T-helper 17 cell (primary cell): Measurements from ENCODE around the gene ADAMTSL1. TPM values are rescaled to one million over a fixed set of nuclear protein-coding genes. Genes with fewer than 3 reads are reported as not detected.

Experiments
- ATAC-seq: fragments of 150-1000 bp; cut with Tn5 transposase; 2 replicates; pipeline ENCODE4 v1.10.0; 2021; ENCODE audit warnings: mild to moderate bottlenecking, moderate library complexity
- DNase-seq, 3 donors: peaks; one replicate each; pipeline versions ENCODE4 v3.0.0 to v3.0.0-alpha.2; 2020 to 2021
- H3K9me3 ChIP-seq: one replicate; pipeline ENCODE4 v1.7.0; 2013; ENCODE audit warnings: low read length, mild to moderate bottlenecking; ENCODE audit not compliant: control insufficient read depth, poor library complexity, severe bottlenecking
- H3K27ac Mint-ChIP-seq: one replicate; pipeline ENCODE4 v1.8.0; 2022; ENCODE audit warnings: mild to moderate bottlenecking, moderate library complexity, mixed read lengths
- H3K27me3 Mint-ChIP-seq: one replicate; pipeline ENCODE4 v1.8.0; 2022; ENCODE audit warnings: mixed read lengths
- H3K36me3 Mint-ChIP-seq: one replicate; pipeline ENCODE4 v1.8.0; 2022; ENCODE audit warnings: low read depth, mixed read lengths
- H3K4me1 Mint-ChIP-seq: one replicate; pipeline ENCODE4 v1.8.0; 2022; ENCODE audit warnings: mild to moderate bottlenecking, mixed read lengths
- H3K4me3 Mint-ChIP-seq: one replicate; pipeline ENCODE4 v1.8.0; 2022; ENCODE audit warnings: mild to moderate bottlenecking, moderate library complexity, mixed read lengths
- total RNA-seq, 4 donors: library from RNA in 2 of 4; stranded (reverse) in 2 of 4; gene quantifications; one replicate each; pipeline ENCODE4 v1.2.3 and lab custom pipeline; 2022 to 2026

Gene ADAMTSL1
- total RNA-seq, 2 donors from 2014 or later, result not detected

GRCh38 chr9:18616976-18617375, 143.0 kb downstream of the ADAMTSL1 start:
- no peak overlapping the region for H3K4me3 Mint-ChIP-seq
- H3K27me3 Mint-ChIP-seq, result no peaks in the 10 kb centered on the region
- peaks cover 2% of the 10 kb centered on the region for H3K9me3 ChIP-seq
- no peaks in the 10 kb centered on the region for H3K36me3 Mint-ChIP-seq
- no peaks in the 10 kb centered on the region for H3K4me1 Mint-ChIP-seq
- DNase-seq (no peak), ATAC-seq (no peak)
- no peak overlapping the region for H3K27ac Mint-ChIP-seq

DNA sequence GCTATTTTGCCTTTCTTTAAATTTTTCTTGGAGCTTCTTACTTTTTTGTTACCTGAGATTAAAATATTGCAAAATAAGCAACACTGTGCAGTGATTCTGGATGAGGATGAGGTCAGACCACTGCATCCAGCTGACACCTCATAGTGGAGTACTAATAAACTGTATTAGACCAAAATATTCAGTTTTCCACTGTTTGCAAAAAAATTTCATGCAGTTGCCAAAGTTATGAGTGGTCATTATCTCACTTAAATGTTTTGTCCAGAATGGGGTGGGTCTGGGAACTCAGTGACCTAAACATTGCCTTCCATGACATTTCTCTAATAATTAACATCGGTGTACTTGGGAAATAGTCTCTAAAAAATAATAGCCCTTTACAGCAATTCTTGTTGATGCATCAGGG, 143.8 kb downstream of the ADAMTSL1 start:
- DNase-seq, result no peak
- ATAC-seq, result no peak
- no peaks in the 10 kb centered on the region for H3K4me1 Mint-ChIP-seq
- H3K9me3 ChIP-seq, result peaks cover 2% of the 10 kb centered on the region
- H3K4me3 Mint-ChIP-seq, result no peak overlapping the region
- H3K27me3 Mint-ChIP-seq, result no peaks in the 10 kb centered on the region
- H3K27ac Mint-ChIP-seq, result no peak overlapping the region
- no peaks in the 10 kb centered on the region for H3K36me3 Mint-ChIP-seq

- no peak for ATAC-seq
- H3K9me3 ChIP-seq, result peaks cover 2% of the 10 kb centered on the region
- no peak for DNase-seq
- Mint-ChIP-seq H3K4me1 (no peaks in the 10 kb centered on the region), H3K27me3 (no peaks in the 10 kb centered on the region), H3K27ac (no peak overlapping the region), H3K36me3 (no peaks in the 10 kb centered on the region), H3K4me3 (no peak overlapping the region)
Observed at GRCh38 chr9:18618862-18619261, 144.9 kb downstream of the ADAMTSL1 start.

DNA sequence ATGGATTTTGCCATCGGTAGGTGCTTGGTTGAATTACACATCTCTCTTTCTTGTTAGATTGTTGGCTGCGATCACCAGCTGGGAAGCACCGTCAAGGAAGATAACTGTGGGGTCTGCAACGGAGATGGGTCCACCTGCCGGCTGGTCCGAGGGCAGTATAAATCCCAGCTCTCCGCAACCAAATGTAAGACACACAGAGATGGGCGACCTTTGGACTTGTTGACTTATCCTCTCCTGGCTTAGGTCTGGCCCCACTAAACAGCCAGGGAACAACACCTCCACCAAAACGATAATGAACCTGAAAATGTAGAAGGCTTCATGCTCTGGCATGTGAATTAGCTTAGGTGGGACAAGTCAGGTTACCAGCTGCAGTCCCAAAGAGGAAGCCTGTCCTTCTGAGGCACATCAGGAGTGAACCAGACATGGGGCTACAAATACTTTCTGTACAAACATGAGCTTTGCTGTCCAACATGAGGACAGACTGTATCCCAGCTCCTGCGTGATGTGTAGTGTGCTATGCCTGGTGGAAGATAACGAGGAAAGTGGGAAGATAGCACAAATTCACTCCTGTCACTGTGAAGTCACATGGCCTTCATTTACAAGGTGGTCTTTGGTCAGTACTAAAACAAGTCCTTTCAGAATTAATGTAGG, 148.4 kb downstream of the ADAMTSL1 start:
- H3K36me3 Mint-ChIP-seq, result no peaks in the 10 kb centered on the region
- no peak overlapping the region for H3K27ac Mint-ChIP-seq
- no peaks in the 10 kb centered on the region for H3K4me1 Mint-ChIP-seq
- ATAC-seq (no peak), DNase-seq (no peak)
- no peak overlapping the region for H3K4me3 Mint-ChIP-seq
- H3K27me3 Mint-ChIP-seq, result no peaks in the 10 kb centered on the region
- no peaks in the 10 kb centered on the region for H3K9me3 ChIP-seq

GRCh38 chr9:18623221-18624079, 149.5 kb downstream of the ADAMTSL1 start:
- H3K9me3 ChIP-seq, result no peaks in the 10 kb centered on the region
- no peak for DNase-seq
- no peaks in the 10 kb centered on the region for H3K27me3 Mint-ChIP-seq
- ATAC-seq, result no peak
- no peak overlapping the region for H3K27ac Mint-ChIP-seq
- H3K4me3 Mint-ChIP-seq, result no peak overlapping the region
- no peaks in the 10 kb centered on the region for H3K4me1 Mint-ChIP-seq
- no peaks in the 10 kb centered on the region for H3K36me3 Mint-ChIP-seq

DNA sequence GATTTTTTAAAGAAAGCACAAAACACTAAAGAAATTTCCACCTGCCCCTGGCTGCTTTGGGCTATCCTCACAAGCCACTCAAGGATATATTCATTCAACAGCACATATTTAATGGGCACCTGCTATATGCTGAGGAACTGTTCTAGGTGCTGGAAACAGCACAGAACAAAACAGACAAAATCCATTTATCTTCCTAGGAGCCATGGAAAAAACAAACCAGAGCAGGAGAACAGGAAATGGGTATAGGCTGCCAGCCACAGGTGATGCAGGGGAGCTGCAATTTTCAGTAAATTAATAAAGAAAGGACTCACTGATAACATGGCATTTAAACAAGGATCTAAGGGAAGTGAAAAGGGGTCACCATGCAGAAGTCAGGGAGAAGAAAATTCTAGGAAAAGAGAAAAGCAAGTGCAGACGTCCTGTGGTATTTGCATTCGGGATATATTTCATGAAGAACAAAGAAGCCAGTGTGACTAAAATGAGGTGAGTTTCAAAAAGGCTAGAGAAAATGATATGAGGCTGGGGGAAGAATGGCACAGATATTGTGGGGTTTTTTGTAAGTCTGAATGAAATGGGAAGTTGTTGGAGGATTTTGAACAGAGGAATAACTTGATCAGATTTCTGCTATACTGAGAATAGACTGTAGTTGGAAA, 152.2 kb downstream of the ADAMTSL1 start:
- no peak for DNase-seq
- Mint-ChIP-seq H3K27ac (no peak overlapping the region), H3K4me3 (no peak overlapping the region), H3K36me3 (no peaks in the 10 kb centered on the region), H3K4me1 (no peaks in the 10 kb centered on the region), H3K27me3 (no peaks in the 10 kb centered on the region)
- no peaks in the 10 kb centered on the region for H3K9me3 ChIP-seq
- ATAC-seq, result no peak

DNA sequence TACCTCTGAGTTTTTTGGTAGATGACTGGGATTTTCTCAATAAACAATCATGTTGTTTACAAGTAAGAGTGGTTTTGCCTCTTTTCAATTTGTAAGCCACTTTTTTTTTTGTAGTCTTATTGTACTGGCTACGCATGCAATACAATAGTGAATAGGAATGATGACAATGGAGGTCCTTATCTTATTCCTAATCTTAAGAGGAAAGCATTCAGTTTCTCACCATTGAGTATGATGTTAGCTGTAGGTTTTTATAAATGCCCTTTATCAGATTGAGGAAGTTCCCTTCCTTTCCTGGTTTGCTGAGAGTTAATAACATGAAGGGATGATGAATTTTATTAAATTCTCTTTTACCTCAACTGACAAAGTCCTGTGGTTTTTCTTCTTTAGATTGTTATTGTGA, 155.2 kb downstream of the ADAMTSL1 start:
- DNase-seq (no peak), ATAC-seq (no peak)
- no peaks in the 10 kb centered on the region for H3K4me1 Mint-ChIP-seq
- no peaks in the 10 kb centered on the region for H3K36me3 Mint-ChIP-seq
- no peaks in the 10 kb centered on the region for H3K9me3 ChIP-seq
- no peak overlapping the region for H3K27ac Mint-ChIP-seq
- no peak overlapping the region for H3K4me3 Mint-ChIP-seq
- H3K27me3 Mint-ChIP-seq, result no peaks in the 10 kb centered on the region

DNA sequence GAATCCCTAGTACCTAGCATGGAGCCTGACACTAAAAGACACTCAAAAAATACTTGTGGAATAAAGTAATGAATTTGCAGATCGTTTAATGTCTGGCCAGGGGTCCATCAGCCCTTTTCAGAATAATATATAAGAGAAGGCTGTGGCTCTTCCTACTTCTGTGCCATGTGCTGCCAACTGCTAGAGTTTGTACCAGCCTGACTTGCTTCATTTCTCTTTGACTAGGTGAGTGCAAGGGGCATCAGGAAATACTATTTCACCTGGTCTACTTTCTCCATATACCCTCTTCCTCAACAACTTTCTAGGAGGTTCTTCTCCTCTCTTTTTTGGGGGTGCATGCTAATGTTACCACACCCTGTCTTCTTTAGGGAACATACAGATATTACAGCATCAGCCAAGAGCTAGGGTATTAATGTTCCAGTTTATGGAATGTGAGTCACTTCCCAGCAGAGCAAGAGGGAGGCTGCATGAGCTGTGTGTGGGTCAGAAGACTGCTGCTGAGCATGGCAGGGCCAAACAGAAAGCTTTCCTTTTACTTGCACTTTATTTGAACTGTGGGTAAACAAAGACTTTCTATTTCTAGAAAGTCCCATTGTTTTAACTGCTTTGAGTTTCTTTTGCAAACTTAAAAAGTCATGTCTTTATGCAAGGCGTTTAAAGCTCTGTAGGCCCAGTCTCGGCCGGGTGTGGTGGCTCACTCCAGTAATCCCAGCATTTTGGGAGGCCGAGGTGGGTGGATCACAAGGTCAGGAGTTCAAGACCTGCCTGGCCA, 158.9 kb downstream of the ADAMTSL1 start:
- ATAC-seq (no peak), DNase-seq (no peak)
- H3K9me3 ChIP-seq, result no peaks in the 10 kb centered on the region
- Mint-ChIP-seq H3K27me3 (no peaks in the 10 kb centered on the region), H3K4me3 (no peak overlapping the region), H3K27ac (no peak overlapping the region), H3K4me1 (no peaks in the 10 kb centered on the region), H3K36me3 (no peaks in the 10 kb centered on the region)

- Mint-ChIP-seq H3K4me3 (no peak overlapping the region), H3K27ac (no peak overlapping the region), H3K27me3 (no peaks in the 10 kb centered on the region), H3K36me3 (no peaks in the 10 kb centered on the region), H3K4me1 (no peaks in the 10 kb centered on the region)
- ATAC-seq (no peak), DNase-seq (no peak)
- H3K9me3 ChIP-seq, result no peaks in the 10 kb centered on the region
Observed at GRCh38 chr9:18636781-18637180, 162.8 kb downstream of the ADAMTSL1 start.

DNA sequence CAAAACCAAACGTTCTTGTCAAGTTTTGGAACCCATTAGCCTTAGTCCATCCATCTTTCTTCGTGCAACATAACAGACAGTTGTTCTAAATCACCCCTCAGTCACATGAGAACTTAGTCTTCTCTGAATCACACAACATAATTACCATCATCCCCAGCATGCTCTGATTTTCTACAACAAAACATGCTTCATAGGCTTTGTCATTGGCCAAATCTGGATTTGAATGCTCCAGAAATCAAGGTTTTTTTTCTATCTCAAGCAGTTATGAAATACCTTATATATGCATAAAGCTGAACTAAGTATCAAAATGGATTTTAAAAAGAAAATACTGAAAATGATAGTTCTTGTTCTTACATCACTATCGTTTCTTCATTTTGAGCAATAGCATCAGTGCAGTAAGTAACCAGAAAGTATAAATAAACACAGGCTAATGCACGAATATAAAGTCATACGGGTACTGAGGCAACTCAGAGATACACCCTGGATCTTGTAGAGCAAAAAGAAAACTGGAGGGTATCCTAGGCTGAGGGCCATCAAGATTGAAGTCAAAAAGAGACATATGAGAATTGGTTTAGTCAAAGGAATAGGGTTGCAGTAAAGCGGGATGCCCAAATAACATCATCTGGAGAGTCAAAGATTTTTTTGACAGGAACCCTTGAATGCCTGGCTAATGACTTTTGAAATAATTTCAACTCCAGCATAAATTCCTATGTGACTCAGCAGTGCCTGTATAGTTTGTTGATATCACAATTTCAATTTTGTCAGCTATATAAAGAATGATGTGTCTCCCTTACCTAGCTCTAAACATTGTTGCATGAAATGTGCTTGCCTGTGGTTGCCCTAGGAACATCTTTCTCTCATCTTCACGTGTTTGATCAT, 164.7 kb downstream of the ADAMTSL1 start:
- Mint-ChIP-seq H3K27ac (no peak overlapping the region), H3K36me3 (no peaks in the 10 kb centered on the region), H3K4me3 (no peak overlapping the region), H3K4me1 (no peaks in the 10 kb centered on the region), H3K27me3 (no peaks in the 10 kb centered on the region)
- ATAC-seq, result no peak
- no peak for DNase-seq
- no peaks in the 10 kb centered on the region for H3K9me3 ChIP-seq

- DNase-seq, result no peak
- no peaks in the 10 kb centered on the region for H3K4me1 Mint-ChIP-seq
- ATAC-seq, result no peak
Observed at GRCh38 chr9:18639911-18640310, 166.0 kb downstream of the ADAMTSL1 start.

More at GRCh38 chr9:18639911-18640310, 166.0 kb downstream of the ADAMTSL1 start:
- Mint-ChIP-seq H3K27me3 (no peaks in the 10 kb centered on the region), H3K36me3 (no peaks in the 10 kb centered on the region), H3K27ac (no peak overlapping the region), H3K4me3 (no peak overlapping the region)
- H3K9me3 ChIP-seq, result no peaks in the 10 kb centered on the region
